Measurements from ENCODE around the gene RNF220.

GRCh38 chr1:44678120-44678519 lies 273.1 kb downstream of the RNF220 start:
- TF ChIP-seq CTCF (IDR thresholded peaks at IDR 0.05; ENCODE audit: poor library complexity), result no peak
- TF ChIP-seq EZH2 (IDR thresholded peaks at IDR 0.05; ENCODE audit: borderline replicate concordance), result no peak
